Nephron progenitor cell (in vitro differentiated cells): ENCODE data around the gene MYPOP.

Experiments
- DNase-seq: peaks from one replicate; pipeline ENCODE4 v3.0.0; 2021
- H3K27ac Mint-ChIP-seq: 2 replicates; pipeline ENCODE4 v1.8.0; 2021; ENCODE audit warnings: mild to moderate bottlenecking, moderate library complexity, mixed read lengths
- H3K27me3 Mint-ChIP-seq: 2 replicates; pipeline ENCODE4 v1.8.0; 2021; ENCODE audit warnings: mild to moderate bottlenecking, low read depth, mixed read lengths; ENCODE audit not compliant: poor library complexity
- H3K36me3 Mint-ChIP-seq: 2 replicates; pipeline ENCODE4 v1.8.0; 2021; ENCODE audit warnings: low read depth, mixed read lengths
- H3K4me1 Mint-ChIP-seq: 2 replicates; pipeline ENCODE4 v1.8.0; 2021; ENCODE audit warnings: mixed read lengths
- H3K4me3 Mint-ChIP-seq: 2 replicates; pipeline ENCODE4 v1.8.0; 2021; ENCODE audit warnings: mild to moderate bottlenecking, moderate library complexity, mixed read lengths
- H3K9me3 Mint-ChIP-seq: 2 replicates; pipeline ENCODE4 v1.8.0; 2021; ENCODE audit warnings: mild to moderate bottlenecking, moderate library complexity, mixed read lengths
- TF ChIP-seq, protein P1 (sequence below): fragments of 200-600 bp; sonication (generic); IDR thresholded peaks from 2 replicates; pipeline ENCODE4 v1.5.0; 2021; ENCODE audit warnings: antibody characterized with exemption

MYPOP gene

DNA sequence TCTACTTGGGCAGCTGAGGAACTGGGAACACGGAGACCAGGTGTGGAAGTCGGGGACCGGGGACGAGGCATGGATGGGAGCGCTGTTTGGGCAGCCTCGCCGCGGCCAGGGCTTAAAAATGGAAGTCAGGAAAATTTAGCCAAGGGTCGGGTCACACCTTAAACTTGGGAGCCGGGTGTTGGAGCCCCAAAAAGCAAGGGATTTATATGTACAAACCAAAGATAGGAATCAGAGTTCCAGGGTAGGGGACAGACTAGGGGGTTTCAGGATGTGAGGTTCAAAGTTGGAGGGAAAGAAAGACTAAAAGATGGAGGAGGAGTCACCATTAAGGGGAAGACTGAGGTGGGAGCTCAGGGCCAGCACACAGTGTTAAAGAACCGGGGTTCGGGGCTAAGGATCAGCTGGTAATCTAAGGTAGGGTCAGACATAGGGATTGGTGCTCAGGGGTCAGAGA lies 37.8 kb downstream of the MYPOP start:
- no peak for DNase-seq
- H3K4me3 Mint-ChIP-seq: peak overlapping the region; percentile 86
- no peaks in the 10 kb centered on the region for H3K9me3 Mint-ChIP-seq
- peaks cover 51% of the 10 kb centered on the region for H3K27me3 Mint-ChIP-seq
- TF ChIP-seq, protein P1, sequence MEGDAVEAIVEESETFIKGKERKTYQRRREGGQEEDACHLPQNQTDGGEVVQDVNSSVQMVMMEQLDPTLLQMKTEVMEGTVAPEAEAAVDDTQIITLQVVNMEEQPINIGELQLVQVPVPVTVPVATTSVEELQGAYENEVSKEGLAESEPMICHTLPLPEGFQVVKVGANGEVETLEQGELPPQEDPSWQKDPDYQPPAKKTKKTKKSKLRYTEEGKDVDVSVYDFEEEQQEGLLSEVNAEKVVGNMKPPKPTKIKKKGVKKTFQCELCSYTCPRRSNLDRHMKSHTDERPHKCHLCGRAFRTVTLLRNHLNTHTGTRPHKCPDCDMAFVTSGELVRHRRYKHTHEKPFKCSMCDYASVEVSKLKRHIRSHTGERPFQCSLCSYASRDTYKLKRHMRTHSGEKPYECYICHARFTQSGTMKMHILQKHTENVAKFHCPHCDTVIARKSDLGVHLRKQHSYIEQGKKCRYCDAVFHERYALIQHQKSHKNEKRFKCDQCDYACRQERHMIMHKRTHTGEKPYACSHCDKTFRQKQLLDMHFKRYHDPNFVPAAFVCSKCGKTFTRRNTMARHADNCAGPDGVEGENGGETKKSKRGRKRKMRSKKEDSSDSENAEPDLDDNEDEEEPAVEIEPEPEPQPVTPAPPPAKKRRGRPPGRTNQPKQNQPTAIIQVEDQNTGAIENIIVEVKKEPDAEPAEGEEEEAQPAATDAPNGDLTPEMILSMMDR: no peak
- H3K36me3 Mint-ChIP-seq: peaks cover 4% of the 10 kb centered on the region
- H3K4me1 Mint-ChIP-seq: peaks cover 30% of the 10 kb centered on the region
- H3K27ac Mint-ChIP-seq: no peak overlapping the region

DNA sequence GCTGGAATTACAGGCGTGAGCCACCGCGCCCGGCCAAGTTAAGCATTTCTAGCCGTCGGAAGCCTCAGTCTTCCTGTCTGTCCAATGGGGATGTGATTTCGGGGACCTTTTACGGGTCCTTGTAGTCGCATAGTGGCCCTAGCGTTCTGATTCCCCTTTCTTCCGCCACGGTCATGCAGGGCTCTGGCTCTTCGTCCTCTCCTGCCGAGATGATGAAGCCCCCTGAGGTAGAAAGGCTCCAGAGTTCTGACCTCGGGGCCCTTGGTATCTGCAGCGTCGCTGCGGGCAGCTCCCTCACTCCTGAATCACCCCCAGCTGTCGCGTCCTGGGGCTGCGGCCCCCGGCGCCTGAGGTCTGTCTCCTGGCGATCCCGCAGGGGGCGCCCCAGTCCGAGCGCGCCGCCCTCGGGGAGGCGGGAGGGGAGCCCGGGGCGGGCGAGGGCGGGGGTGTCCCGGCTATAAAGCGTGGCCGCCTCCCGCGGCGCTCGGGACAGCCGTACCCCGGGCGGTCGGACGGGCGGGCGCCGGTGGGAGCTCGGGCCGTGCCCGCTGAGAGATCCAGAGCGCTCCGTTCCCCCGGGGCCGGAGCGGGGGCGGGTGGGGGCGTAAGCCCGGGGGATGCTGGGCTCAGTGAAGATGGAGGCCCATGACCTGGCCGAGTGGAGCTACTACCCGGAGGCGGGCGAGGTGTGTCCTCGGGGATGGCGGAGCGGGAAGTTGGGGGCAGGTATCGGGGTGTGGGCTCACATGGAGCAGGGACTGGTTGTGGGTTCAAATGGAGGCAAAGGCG lies 38.4 kb downstream of the MYPOP start, which contains the start of gene FOXA3:
FOXA3 (plus strand) TSS at position 487 of the 789 bp plus-strand sequence; CDS start at position 618, 131 bp downstream.
- DNase-seq: peak; percentile 63

DNA sequence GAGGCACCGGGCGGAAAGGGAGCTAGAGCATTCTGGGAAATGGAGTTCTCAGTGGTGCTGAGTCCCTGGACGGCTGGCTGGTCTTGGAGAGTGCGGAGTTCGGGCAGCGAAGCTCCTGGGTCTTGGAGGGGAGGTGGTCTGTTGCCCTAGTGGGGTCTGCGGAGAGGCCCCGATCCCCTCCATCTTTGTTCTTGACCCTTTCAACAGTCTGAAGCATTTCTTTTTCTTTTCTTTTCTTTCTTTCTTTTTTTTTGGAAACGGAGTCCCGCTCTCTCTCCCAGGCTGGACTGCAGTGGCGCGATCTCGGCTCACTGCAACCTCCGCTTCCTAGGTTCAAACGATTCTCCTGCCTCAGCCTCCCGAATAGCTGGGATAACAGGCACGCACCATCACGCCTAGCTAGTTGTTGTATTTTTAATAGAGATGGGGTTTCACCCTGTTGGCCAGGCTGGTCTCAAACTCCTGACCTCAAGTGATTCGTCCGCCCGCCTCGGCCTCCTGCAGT lies 39.0 kb downstream of the MYPOP start:
- Mint-ChIP-seq H3K36me3 (peaks cover 17% of the 10 kb centered on the region), H3K27me3 (peaks cover 51% of the 10 kb centered on the region), H3K27ac (no peak overlapping the region), H3K9me3 (no peaks in the 10 kb centered on the region), H3K4me1 (peaks cover 30% of the 10 kb centered on the region), H3K4me3 (peak overlapping the region; percentile 97)
- TF ChIP-seq, protein P1: no peak
- DNase-seq: no peak

More for the DNA sequence above, 38.4 kb downstream of the MYPOP start, which contains the start of gene FOXA3:
- Mint-ChIP-seq H3K9me3 (no peaks in the 10 kb centered on the region), H3K36me3 (peaks cover 11% of the 10 kb centered on the region), H3K27me3 (peaks cover 51% of the 10 kb centered on the region), H3K4me1 (peaks cover 30% of the 10 kb centered on the region), H3K27ac (no peak within 1 kb of the TSS), H3K4me3 (peak within 1 kb of the TSS; percentile 97)
- TF ChIP-seq, protein P1: peak; percentile 54

DNA sequence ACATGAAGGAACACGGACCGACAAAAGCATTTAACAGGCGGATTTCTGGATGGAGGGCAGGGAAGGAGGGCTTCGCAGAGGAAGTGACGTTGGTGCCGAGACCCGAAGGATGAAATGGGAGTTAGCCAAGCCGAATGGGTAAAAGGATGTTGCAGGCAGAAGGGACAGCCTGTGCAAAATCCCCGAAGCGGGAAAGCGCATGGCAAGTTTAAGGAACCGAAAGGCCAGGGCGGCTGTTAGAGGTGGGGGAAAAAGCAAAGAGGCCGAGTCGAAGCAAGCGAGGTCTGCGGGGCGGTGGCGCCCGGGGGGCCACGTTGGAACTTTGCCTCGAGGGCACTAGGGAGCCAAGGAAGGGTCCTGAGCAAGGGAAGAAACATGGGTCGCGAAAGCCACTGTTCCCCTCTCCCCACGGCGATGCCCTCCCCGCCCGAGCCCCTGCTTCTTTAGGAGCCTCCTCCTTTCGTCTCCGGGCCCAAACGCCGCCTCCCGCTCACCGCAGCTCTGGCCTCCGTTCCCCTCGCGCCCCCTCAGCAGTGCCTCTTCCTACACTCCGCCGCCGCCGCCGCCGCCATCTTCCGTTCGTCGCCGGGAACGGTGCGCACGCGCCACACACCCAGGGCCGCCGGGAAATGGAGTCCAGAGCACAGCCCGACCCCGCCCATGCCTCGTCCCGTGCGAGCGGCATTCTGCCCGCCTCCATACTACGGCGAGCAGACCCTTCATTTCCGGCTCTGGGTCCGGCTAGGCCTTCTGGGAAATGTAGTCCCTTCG lies 39.7 kb downstream of the MYPOP start, which contains the start of gene SYMPK:
SYMPK (minus strand) TSS at position 584 of the 771 bp plus-strand sequence. CDS start 8,652 bp downstream, outside the sequence.
- H3K9me3 Mint-ChIP-seq: no peaks in the 10 kb centered on the region
- peak; percentile 99 for DNase-seq
- peaks cover 52% of the 10 kb centered on the region for H3K27me3 Mint-ChIP-seq
- peak within 1 kb of the TSS; percentile 97 for H3K4me3 Mint-ChIP-seq
- H3K36me3 Mint-ChIP-seq: peaks cover 23% of the 10 kb centered on the region
- TF ChIP-seq, protein P1: no peak
- H3K4me1 Mint-ChIP-seq: peaks cover 30% of the 10 kb centered on the region
- H3K27ac Mint-ChIP-seq: peak within 1 kb of the TSS; percentile 96

DNA sequence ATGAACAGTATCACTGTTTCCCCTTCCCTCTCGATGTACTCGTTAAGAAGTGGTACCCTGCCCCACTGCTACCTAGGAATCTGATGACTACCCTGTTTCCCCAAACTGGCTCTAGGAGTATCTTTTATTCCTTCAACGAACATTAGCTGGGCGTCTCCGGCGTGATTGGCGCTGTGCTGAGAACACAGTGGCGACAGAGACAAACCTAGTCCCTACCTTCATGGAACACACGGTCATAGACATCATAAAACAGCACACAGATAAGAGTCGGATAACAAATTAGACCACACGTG lies 40.2 kb downstream of the MYPOP start:
- TF ChIP-seq, protein P1: no peak
- peaks cover 47% of the 10 kb centered on the region for H3K27me3 Mint-ChIP-seq
- peak overlapping the region; percentile 96 for H3K27ac Mint-ChIP-seq
- H3K9me3 Mint-ChIP-seq: no peaks in the 10 kb centered on the region
- H3K4me1 Mint-ChIP-seq: peaks cover 30% of the 10 kb centered on the region
- peaks cover 24% of the 10 kb centered on the region for H3K36me3 Mint-ChIP-seq
- no peak for DNase-seq
- peak overlapping the region; percentile 97 for H3K4me3 Mint-ChIP-seq
